GM18526 (cell line): Measurements from ENCODE around the gene ZNF525.

Experiments
- POLR2A ChIP-seq: IDR thresholded peaks from 3 replicates; pipeline ENCODE4 v1.6.1; 2011; ENCODE audit not compliant: insufficient read length; ENCODE audit errors: extremely low read depth

Gene ZNF525

DNA sequence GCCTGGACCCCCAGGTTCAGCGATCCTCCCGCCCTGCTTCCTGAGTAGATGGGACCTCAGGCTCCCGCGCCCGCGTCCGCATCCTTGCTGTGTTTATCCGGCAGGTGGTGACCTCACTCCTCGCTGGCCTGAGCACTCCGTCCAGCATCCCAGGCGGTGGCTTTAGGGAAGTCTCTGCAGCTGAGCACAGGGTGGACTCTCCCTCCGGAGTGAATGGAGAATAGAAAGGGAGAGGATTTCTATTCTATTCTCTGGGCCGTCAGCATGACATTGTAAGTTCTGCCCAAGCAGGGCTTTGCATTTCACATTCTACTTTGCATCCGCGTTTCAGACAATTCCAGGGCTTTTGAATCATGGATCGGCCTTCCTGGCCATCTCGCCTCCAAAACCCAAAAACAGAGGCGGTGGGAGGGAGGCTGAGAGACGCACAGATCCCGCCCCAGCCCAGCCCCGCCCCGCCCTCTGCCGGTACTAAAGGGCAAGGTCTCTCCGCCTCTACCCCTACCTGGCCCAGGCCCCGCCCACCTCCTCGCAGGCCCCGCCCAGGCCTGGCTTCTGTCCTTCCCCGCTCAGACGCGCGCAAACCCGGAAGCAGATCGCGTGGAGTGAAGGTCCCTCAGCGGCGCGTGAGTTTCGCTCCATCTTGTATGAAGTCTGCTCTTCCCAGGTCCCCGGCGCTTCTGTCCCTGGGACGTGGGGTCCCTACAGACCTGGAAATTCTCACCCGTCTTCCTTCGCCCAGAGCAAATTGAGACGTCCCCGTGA, at the start of gene ZNF525:
Gene ZNF525, plus strand, starts transcription at position 572 of the 765 bp plus-strand sequence. CDS start 6,577 bp downstream, outside the sequence.
- peak; percentile 92 for TF ChIP-seq POLR2A

DNA sequence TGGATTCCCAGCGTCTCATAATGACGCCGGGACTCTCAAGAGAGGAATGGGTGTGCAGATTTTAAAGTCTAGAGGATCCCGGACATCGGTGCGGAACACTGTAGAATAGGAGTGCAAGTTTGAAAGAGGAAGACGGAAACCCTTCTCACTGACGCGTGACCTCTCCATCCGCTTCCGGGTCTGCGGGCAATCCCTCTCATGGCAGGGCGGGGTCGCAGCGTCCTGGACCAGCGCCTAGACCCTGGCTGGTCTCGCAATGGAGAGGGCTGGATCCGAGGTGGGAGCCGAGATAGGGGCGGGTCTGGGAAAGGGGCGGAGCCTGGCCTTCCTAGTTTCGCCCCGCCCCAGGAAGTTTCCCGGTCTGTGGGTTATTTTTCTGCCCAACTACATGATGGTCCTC, 36.5 kb upstream of the ZNF525 start:
- no peak for TF ChIP-seq POLR2A

DNA sequence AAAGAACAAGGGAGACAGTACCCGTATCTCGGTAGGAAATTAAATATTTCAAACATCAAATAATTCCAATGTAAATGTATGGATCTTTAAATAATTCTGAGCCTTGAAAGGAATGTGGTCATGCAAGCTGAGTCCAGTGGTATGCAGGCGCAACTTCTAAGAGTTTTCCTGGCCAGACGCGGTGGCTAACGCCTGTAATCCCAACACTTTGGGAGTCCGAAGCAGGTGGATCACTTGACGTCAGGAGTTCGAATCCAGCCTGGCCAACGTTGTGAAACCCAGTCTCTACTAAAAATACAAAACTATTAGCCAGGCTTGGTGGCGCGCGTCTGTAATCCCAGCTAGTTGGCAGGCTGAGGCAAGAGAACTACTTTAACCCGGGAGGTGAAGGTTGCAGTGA, 33.0 kb upstream of the ZNF525 start:
- no peak for TF ChIP-seq POLR2A

DNA sequence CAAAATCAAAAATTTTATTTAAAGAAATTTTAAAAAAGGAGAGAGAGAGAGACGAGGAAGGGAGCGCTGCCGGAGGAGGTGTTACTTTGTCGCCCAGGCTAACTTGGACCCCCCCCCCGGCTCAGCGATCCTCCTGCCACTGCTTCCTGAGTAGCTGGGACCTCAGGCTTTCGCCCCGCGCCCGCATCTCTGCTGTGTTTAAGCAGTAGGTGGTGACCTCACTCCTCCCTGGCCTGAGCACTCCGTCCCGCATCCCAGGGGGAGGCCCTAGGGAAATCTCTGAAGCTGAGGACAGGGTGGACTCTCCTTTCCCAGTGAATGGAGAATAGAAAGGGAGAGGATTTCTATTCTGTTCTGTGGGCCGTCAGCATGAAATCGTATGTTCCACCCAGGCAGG, 32.4 kb upstream of the ZNF525 start:
- TF ChIP-seq POLR2A, result no peak

DNA sequence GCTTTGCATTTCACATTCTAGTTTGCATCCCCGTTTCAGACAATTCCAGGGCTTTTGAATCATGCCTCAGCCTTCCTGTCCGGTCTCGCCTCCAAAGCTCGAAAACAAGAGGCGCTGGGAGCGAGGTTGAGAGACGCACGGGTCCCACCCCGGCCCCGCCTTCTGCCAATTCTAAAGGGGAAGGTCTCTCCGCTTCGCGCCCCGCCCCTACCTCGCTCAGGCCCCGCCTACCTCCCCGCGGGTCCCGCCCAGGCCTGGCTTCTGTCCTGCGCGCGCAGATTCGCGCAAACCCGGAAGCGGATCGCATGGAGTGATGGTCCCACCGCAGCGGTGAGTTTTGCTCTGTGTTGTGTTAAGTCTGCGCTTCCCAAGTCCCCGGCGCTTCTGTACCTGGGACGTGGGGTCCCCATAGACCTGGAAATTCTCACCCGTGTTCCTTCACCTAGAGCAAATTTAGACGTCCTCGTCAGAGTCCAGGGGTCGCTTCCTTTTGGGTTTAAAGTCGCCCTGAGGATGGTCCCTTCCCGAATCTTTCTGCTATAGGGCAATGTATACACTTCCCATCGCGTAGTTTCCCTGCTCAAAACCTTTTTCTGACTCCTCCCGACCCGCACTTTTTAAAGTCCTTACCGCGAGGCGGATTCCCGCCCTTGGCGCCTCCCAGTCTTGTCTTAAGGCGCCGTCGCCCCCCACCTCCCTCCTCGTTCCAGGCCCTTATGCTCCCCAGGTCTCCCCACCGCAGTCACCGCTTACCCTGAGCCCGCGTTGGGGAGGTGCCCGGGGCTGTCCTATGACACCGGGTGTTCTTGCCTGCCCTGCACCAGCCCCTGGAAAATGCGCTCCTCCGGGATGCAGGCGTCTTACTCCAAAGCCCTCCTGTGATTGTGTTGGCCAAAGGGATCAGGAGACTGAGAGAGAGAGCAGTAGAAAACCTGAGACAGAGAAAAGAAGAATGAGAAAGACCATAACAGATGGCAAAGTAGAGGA, 31.7 kb upstream of the ZNF525 start, which contains the start of gene ZNF845:
Gene ZNF845, plus strand, starts transcription at position 287 of the 987 bp plus-strand sequence. CDS start 7,559 bp downstream, outside the sequence.
- TF ChIP-seq POLR2A, result peak; percentile 82

DNA sequence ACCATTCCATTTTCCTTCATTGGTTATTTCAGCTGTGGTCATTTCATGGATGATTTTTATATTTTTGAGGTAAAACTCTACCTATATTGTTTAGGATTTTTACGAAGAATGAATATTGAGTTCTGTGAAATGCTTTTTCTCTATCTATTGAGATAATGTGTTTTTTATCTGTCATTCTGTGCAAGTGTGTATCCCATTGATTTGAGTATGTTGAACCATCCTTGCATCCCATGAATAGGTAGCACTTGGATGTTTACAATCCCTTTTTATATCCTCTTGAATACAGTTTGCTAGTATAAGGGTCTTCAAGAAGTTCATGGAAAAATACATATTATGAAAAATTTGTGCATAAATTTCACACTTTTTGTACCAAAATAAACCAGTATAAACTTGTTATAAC, 9.8 kb upstream of the ZNF525 start:
- TF ChIP-seq POLR2A, result no peak

DNA sequence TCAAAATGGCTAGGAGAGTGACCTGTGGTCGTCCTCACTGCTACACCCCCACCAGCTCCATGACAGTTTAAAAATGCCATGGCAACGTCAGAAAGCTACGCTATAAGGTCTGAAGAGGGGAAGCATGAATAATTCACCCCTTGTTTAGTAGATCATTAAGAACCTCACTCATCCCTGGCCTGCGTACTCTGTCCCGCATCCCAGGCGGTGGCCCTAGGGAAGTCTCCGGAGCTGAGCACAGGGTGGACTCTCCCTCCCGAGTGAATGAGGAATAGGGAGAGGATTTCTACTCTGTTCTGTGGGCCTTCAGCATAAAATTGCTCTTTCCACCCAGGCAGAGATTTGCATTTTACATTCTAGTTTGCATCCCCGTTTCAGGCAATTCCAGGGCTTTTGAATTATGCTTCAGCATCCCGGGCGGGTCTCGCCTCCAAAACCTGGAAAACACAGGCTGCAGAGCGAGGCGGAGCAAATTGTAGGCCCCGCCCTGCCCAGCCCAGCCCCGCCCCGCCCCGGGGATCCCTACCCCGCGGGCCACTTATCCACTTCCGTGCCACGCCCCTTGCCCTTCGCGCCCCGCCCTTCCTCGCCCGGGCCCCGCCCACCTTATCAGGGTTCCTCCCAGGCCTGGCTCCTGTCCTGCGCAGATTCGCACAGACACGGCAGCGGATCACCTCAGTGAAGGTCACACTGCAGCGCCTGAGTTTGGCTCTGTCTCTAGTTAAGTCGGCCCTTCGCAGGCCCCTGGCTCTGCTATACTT, 7.5 kb upstream of the ZNF525 start:
- no peak for TF ChIP-seq POLR2A

DNA sequence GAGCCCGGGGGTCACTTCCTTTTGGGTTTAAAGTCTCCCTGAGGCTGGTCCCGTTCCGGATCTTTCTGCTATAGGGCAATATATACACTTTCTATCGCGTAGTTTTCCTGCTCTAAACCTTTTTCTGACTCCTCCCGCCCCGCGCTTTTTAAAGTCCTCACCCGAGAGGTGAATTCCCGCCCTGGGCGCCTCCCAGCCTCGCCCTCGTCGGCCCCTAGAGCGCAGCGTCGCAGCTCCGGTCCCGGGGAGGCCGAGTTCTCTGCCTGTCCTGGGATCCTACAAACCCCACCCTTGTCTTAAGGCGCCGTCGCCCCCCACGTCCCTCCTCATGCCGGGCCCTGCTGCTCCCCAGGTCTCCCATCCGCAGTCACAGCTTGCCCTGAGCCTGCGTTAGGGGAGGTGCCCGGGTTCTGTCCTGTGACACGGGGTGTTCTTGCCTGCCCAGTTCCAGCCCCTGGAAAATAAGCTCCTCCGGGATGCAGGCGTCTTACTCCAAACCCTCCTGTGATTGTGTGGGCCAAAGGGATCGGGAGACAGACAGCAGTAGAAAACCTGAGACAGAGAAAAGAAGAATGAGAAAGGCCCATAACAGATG, 491 bp downstream of the ZNF525 start:
- no peak for TF ChIP-seq POLR2A

DNA sequence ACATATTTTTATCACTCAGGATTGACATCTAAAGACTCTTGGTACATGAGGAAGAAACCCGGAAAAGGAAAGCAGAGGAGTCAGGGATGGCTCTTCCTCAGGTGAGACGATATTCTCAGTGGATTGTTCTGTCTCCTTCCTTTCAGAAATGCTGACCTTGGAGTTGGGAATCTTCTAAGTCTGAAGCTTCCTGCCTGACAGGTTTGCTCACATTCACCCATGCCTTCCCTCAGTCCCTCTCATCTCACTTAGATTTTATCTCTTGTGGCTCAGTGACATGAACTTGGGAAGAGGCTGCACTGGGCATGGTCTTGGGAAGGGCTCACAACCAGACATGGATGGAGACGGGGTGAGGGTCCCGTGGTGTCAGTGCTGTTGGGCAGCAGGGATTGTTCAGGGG, 6.7 kb downstream of the ZNF525 start:
- no peak for TF ChIP-seq POLR2A

DNA sequence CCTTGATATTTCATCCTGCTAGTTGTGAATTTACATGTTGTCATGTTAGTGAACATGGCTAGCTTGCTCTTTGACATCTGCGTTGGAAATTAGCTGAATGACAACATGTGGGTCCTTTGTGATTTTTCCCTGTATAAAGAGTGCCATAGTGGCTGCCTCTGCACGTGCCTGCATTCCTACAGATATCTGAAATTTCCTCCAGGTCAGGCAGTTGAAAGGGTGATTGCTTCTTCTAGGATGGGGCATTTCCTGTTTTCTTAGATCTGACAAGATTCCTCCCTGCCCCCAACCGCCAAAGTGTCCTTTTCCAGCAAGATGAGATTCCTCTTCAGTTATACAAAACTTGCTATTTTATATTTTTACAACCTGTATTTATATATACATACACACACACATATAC, 8.8 kb downstream of the ZNF525 start:
- no peak for TF ChIP-seq POLR2A

DNA sequence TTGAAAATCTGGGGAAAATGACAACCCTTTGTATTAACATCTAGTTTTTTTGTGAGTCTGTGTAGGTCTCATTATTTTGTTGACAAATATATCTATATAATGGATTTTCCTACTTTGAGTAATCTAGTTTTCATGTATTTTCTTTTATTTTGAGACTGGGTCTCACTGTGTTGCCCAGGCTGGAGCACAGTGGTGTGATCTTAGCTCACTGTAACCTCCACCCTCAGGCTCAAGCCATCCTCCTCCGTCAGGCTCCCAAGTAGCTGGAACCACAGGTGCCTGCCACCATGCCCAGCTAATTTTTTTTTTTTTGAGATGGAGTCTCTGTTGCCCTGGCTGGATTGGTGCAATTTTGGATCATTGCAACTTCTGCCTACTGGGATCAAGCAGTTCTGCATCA, 9.2 kb downstream of the ZNF525 start:
- TF ChIP-seq POLR2A, result no peak

DNA sequence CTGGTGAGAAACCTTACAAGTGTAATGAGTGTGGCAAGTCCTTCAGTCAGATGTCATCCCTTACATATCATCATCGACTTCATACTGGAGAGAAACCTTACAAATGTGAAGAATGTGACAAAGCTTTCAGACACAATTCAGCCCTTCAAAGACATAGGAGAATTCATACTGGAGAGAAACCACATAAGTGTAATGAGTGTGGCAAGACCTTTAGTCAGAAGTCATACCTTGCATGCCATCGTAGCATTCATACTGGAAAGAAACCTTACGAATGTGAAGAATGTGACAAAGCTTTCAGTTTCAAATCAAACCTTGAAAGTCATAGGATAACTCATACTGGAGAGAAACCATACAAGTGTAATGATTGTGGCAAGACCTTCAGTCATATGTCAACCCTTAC, 15.9 kb downstream of the ZNF525 start:
- no peak for TF ChIP-seq POLR2A

DNA sequence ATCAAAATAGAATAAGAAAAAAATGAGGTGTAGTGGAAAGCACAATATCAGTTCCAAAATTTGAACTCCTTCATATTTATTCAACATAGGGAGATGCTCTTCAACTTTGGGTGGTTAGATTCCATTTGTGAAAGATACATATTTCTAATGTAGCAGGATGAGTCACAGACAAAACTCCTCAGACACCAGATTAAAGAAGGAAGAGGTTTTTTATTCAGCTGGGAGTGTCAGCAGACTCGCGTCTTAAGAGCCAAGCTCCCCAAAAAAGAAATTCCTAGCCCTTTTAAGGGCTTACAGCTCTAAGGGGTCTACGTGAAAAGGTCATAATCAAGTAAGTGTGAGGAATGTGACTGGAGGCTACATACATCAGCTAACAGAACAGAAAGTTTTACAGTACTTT, 22.7 kb downstream of the ZNF525 start:
- TF ChIP-seq POLR2A, result no peak

DNA sequence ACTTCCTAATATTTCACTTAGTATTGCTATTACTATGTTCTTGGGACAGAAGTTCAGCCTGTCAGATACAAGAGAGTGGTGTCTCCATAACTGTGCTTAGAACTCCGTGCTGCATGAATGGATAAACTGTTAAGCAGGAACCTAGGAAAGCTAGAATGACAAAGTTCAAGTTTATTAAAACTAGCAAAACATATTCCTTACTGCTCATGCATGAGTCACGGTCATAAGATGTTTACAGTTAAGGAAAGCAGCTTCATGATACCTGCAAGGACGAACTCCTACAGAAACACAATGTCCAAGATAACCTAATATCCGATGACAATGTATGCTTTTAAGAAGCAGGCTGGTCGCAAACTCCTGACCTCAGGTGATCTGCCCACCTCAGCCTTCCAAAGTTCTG, 23.4 kb downstream of the ZNF525 start:
- TF ChIP-seq POLR2A, result no peak

DNA sequence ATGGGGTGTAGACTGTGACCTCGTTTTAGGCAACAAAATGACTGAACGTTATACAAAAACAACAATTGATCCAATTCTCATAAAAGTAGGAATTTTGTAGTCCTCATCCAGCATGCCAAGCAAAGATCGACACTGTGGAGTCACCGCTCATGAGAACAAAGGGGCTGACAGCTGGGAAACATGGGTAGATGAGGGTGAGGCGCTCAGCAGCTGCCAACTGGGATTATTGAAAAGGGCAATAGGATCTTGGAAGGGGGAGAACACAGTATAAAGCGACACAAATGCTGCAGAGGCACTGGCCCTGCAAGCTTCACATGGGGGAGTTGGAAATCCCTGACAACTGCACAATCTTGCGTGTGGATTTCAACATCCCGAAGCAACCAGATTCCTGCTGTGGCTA, 24.1 kb downstream of the ZNF525 start:
- no peak for TF ChIP-seq POLR2A
